H1 (cell line): ENCODE results near the gene AOC1. TPM values are rescaled to one million over a fixed set of nuclear protein-coding genes. Genes with fewer than 3 reads are reported as not detected.
A peak's percentile ranks its signal among the peaks of the same experiment; 100 is the strongest.

Experiments
- CTCF ChIA-PET: fragments of 300-600 bp; sonication (Branson Sonifier 250); formaldehyde crosslinking; loops from one replicate; lab custom pipeline; 2021; ENCODE audit not compliant: partially characterized antibody; lab: Charles Lee
- POLR2A ChIA-PET: fragments of 300-600 bp; sonication (Branson Sonifier 250); formaldehyde crosslinking; loops from one replicate; lab custom pipeline; 2021; ENCODE audit warnings: inconsistent platforms; ENCODE audit not compliant: partially characterized antibody; lab: Charles Lee
- DNase-seq, 2 experiments: peaks; one replicate each; pipeline versions ENCODE4 v3.0.0 to v3.0.0-alpha.2; 2010 to 2022; ENCODE audit warnings: low spot score in 2 of 2, low read depth in 1 of 2, mixed read lengths in 1 of 2
- FAIRE-seq: peaks from 2 replicates; lab custom pipeline; 2011; peaks lifted over from hg19 to GRCh38; lab: Jason Lieb, UNC
- H2AFZ ChIP-seq: 2 replicates; pipeline ENCODE4 v1.8.1; 2012; ENCODE audit warnings: low read length, inconsistent platforms
- H2AK5ac ChIP-seq: 2 replicates; pipeline ENCODE4 v1.6.1; 2013; ENCODE audit warnings: low read depth, low read length
- H2BK120ac ChIP-seq: replicated peaks from 2 replicates; pipeline ENCODE3; 2013; ENCODE audit warnings: low read depth, low read length, inconsistent platforms
- H2BK12ac ChIP-seq: 2 replicates; pipeline ENCODE4 v1.6.1; 2013; ENCODE audit warnings: low read depth, low read length
- H2BK15ac ChIP-seq: 2 replicates; pipeline ENCODE4 v1.6.1; 2013; ENCODE audit warnings: low read length
- H2BK20ac ChIP-seq: 2 replicates; pipeline ENCODE4 v1.6.1; 2013; ENCODE audit warnings: low read length
- H2BK5ac ChIP-seq: 2 replicates; pipeline ENCODE4 v1.6.1; 2013; ENCODE audit warnings: low read depth, low read length
- H3K14ac ChIP-seq: 2 replicates; pipeline ENCODE4 v1.6.1; 2013; ENCODE audit warnings: inconsistent platforms; ENCODE audit not compliant: insufficient read length
- H3K18ac ChIP-seq: 2 replicates; pipeline ENCODE4 v1.6.1; 2013; ENCODE audit warnings: low read length; ENCODE audit errors: extremely low read depth
- H3K23ac ChIP-seq: 2 replicates; pipeline ENCODE4 v1.6.1; 2013; ENCODE audit warnings: inconsistent platforms; ENCODE audit not compliant: insufficient read length
- H3K23me2 ChIP-seq: 2 replicates; pipeline ENCODE4 v1.6.1; 2013; ENCODE audit warnings: low read depth, low read length
- H3K27ac ChIP-seq: 2 replicates; pipeline ENCODE4 v1.6.1; 2011; ENCODE audit warnings: low read depth, low read length, inconsistent platforms
- H3K27me3 ChIP-seq, 4 experiments: replicated peaks in 1 of 4; 1 replicate in 1 of 4; 2 replicates in 3 of 4; pipeline versions ENCODE4 v1.6.1 to v1.8.1; 2011 to 2013; ENCODE audit warnings: low read length in 3 of 4, mild to moderate bottlenecking in 3 of 4, inconsistent platforms in 2 of 4, mixed read lengths in 2 of 4, moderate library complexity in 1 of 4; ENCODE audit not compliant: control insufficient read depth in 3 of 4, insufficient read depth in 3 of 4; ENCODE audit errors: extremely low read depth in 1 of 4
- H3K36me3 ChIP-seq, 4 experiments: 2 replicates each; pipeline versions ENCODE4 v1.6.1 to v1.8.1; 2011 to 2013; ENCODE audit warnings: mild to moderate bottlenecking in 4 of 4, low read length in 3 of 4, moderate library complexity in 2 of 4, control low read depth in 1 of 4, inconsistent platforms in 1 of 4; ENCODE audit not compliant: insufficient read depth in 4 of 4, control insufficient read depth in 2 of 4
- H3K4ac ChIP-seq: replicated peaks from 2 replicates; pipeline ENCODE3; 2013; ENCODE audit warnings: low read length, low read depth, mixed read lengths, inconsistent platforms; ENCODE audit not compliant: insufficient read length
- H3K4me1 ChIP-seq, 4 experiments: replicated peaks in 1 of 4; 1 replicate in 1 of 4; 2 replicates in 3 of 4; pipeline versions ENCODE4 v1.6.1 to v1.8.1; 2011 to 2013; ENCODE audit warnings: low read length in 3 of 4, inconsistent platforms in 2 of 4, mixed read lengths in 1 of 4; ENCODE audit not compliant: insufficient read depth in 4 of 4, control insufficient read depth in 3 of 4
- H3K4me2 ChIP-seq, 2 experiments: 2 replicates each; pipeline versions ENCODE4 v1.6.1 to v1.8.1; 2011 to 2013; ENCODE audit warnings: low read depth in 2 of 2, low read length in 2 of 2, control low read depth in 1 of 2, inconsistent platforms in 1 of 2, mild to moderate bottlenecking in 1 of 2; ENCODE audit not compliant: insufficient read depth in 1 of 2
- H3K4me3 ChIP-seq, 4 experiments: fragments of 200-600, 300-600 bp in 1 of 4; sonication (generic), shearing (Covaris generic), sonication (Bioruptor Twin) in 1 of 4; 2 replicates each; pipeline versions ENCODE4 v1.5.1 to v1.8.1; 2011 to 2016; ENCODE audit warnings: low read length in 4 of 4, low read depth in 3 of 4, control low read depth in 2 of 4, inconsistent platforms in 2 of 4, mild to moderate bottlenecking in 2 of 4, mixed read lengths in 1 of 4, moderate library complexity in 1 of 4; ENCODE audit not compliant: insufficient read depth in 2 of 4; ENCODE audit errors: extremely low read depth in 1 of 4
- H3K56ac ChIP-seq: replicated peaks from 2 replicates; pipeline ENCODE3; 2013; ENCODE audit warnings: low read depth, mild to moderate bottlenecking, mixed read lengths, low read length, inconsistent platforms; ENCODE audit not compliant: insufficient read length
- H3K79me1 ChIP-seq: 2 replicates; pipeline ENCODE4 v1.6.1; 2013; ENCODE audit warnings: low read depth, low read length, control low read depth
- H3K79me2 ChIP-seq, 2 experiments: 2 replicates each; pipeline versions ENCODE4 v1.6.1 to v1.8.1; 2012 to 2013; ENCODE audit warnings: low read length in 2 of 2, mild to moderate bottlenecking in 2 of 2, inconsistent platforms in 1 of 2; ENCODE audit not compliant: insufficient read depth in 2 of 2, control insufficient read depth in 1 of 2
- H3K9ac ChIP-seq, 4 experiments: replicated peaks in 1 of 4; 1 replicate in 1 of 4; 2 replicates in 3 of 4; pipeline versions ENCODE4 v1.6.1 to v1.8.1; 2011 to 2013; ENCODE audit warnings: low read depth in 3 of 4, low read length in 3 of 4, control low read depth in 2 of 4, mild to moderate bottlenecking in 2 of 4, moderate library complexity in 2 of 4, inconsistent platforms in 1 of 4; ENCODE audit errors: extremely low read depth in 1 of 4
- H3K9me3 ChIP-seq, 2 experiments: 2 replicates each; pipeline versions ENCODE4 v1.6.1 to v1.8.1; 2012 to 2013; ENCODE audit warnings: mild to moderate bottlenecking in 2 of 2, moderate library complexity in 2 of 2, control low read depth in 1 of 2, inconsistent platforms in 1 of 2, low read depth in 1 of 2, low read length in 1 of 2, mixed read lengths in 1 of 2; ENCODE audit not compliant: insufficient read depth in 2 of 2
- H4K20me1 ChIP-seq, 2 experiments: replicated peaks in 1 of 2; 2 replicates each; pipeline versions ENCODE3 to v1.8.1; 2011 to 2013; ENCODE audit warnings: inconsistent platforms in 2 of 2, low read length in 2 of 2, mild to moderate bottlenecking in 1 of 2; ENCODE audit not compliant: insufficient read depth in 2 of 2, control insufficient read depth in 1 of 2
- H4K5ac ChIP-seq: 2 replicates; pipeline ENCODE4 v1.6.1; 2013; ENCODE audit warnings: low read length, low read depth, mixed read lengths, inconsistent platforms; ENCODE audit not compliant: insufficient read length
- H4K8ac ChIP-seq: 2 replicates; pipeline ENCODE4 v1.8.0; 2013; ENCODE audit warnings: mild to moderate bottlenecking, moderate library complexity, low read length, inconsistent platforms; ENCODE audit not compliant: insufficient read depth; ENCODE audit errors: extremely low read depth
- H4K91ac ChIP-seq: replicated peaks from 2 replicates; pipeline ENCODE3; 2013; ENCODE audit warnings: low read length, mixed read lengths, inconsistent platforms; ENCODE audit not compliant: insufficient read length
- CHD1 ChIP-seq: IDR thresholded peaks from 2 replicates; pipeline ENCODE4 v1.6.1; 2012; ENCODE audit warnings: low read depth, low read length, improper control_type of control experiment
- PHF8 ChIP-seq: fragments of 200-600 bp; sonication (generic); conservative IDR thresholded peaks from 2 replicates; pipeline ENCODE4 v1.7.1; 2012; ENCODE audit warnings: low read depth, mild to moderate bottlenecking, inconsistent platforms, low read length, moderate library complexity
- RFX5 ChIP-seq: IDR thresholded peaks from 2 replicates; pipeline ENCODE4 v1.6.1; 2011; ENCODE audit warnings: low read depth, low read length, improper control_type of control experiment, borderline replicate concordance
- TBP ChIP-seq: IDR thresholded peaks from 2 replicates; pipeline ENCODE4 v1.6.1; 2011; ENCODE audit warnings: low read depth, low read length, improper control_type of control experiment
- WGBS, 2 experiments: shearing (Covaris generic) in 1 of 2; methylation state at CpG; one replicate each; pipeline versions ENCODE4 v1.1.6 to v1.1.7; 2013 to 2015; ENCODE audit warnings: low lambda C conversion rate in 2 of 2, mixed read lengths in 2 of 2, inconsistent platforms in 1 of 2, low coverage in 1 of 2, missing lambda C conversion rate in 1 of 2; ENCODE audit not compliant: insufficient replicate concordance in 2 of 2, insufficient coverage in 1 of 2, insufficient read length in 1 of 2; ENCODE audit errors: extremely low coverage in 1 of 2, missing lambda C conversion rate in 1 of 2; 5-methylcytosine and 5-hydroxymethylcytosine counted together
- polyA plus RNA-seq, 7 experiments: library from polyadenylated mRNA; depleted of rRNA in 3 of 7; stranded (reverse) in 5 of 7; unstranded in 2 of 7; fragments of >200 nt in 5 of 7; fragments of 200-250 nt in 2 of 7; gene quantifications; 1 replicate in 5 of 7; 2 replicates in 1 of 7; 4 replicates in 1 of 7; pipeline versions ENCODE4 v1.2.1 to v1.2.3, GENCODE V29; 2011 to 2013; ENCODE audit warnings: missing spikeins in 2 of 7, mixed read lengths in 2 of 7
- total RNA-seq: library from RNA; stranded (reverse); fragmentation: NEBNext Ultra II Directional; extraction: Animal tissue kit (Norgen Biotek cat#: 25700); gene quantifications from 2 replicates; pipeline ENCODE4 v1.2.1, GENCODE V29; 2021
- TF ChIP-seq, protein P1 (sequence below): IDR thresholded peaks from 2 replicates; pipeline ENCODE4 v1.6.1; 2011; ENCODE audit warnings: low read depth, mild to moderate bottlenecking, low read length; ENCODE audit not compliant: insufficient read depth

Gene AOC1
- total and polyA plus RNA-seq, 2 of the 8 experiments (the other 6 are each of a cell fraction or from before 2014, with no cell fraction given), result 0.15 to 0.17 TPM

DNA sequence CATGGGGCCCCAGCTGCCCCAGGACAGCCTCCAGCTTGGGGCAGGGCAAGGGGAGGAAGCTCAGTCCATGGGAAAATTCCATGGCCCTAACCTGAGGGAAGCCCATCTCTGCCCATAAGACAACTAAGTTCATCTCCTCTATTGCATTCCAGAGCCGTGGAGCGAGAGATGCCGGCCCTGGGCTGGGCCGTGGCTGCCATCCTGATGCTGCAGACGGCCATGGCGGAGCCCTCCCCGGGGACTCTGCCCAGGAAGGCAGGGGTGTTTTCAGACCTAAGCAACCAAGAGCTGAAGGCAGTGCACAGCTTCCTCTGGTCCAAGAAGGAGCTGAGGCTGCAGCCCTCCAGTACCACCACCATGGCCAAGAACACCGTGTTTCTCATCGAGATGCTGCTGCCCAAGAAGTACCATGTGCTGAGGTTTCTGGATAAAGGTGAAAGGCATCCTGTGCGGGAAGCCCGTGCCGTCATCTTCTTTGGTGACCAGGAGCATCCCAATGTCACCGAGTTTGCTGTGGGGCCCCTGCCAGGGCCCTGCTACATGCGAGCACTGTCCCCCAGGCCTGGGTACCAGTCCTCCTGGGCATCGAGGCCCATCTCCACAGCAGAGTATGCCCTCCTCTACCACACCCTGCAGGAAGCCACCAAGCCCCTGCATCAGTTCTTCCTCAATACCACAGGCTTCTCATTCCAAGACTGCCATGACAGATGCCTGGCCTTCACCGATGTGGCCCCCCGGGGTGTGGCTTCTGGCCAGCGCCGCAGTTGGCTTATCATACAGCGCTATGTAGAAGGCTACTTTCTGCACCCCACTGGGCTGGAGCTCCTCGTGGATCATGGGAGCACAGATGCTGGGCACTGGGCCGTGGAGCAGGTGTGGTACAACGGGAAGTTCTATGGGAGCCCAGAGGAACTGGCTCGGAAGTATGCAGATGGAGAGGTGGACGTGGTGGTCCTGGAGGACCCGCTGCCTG, 4.3 kb downstream of the AOC1 start:
- ChIA-PET CTCF (interaction anchor here (1.0 kb wide), 1 partner anchor 9 kb away, joined by 3 read pairs; no protein-coding TSS in a partner anchor), POLR2A (no interaction called here)
- Histone ChIP-seq H3K4me3 (no peak overlapping the region), H3K79me2 (no peaks in the 10 kb centered on the region), H4K20me1 (no peaks in the 10 kb centered on the region), H2AK5ac (no peak overlapping the region), H3K27me3 (no peaks in the 10 kb centered on the region), H3K9me3 (no peaks in the 10 kb centered on the region), H3K18ac (no peak overlapping the region), H2BK15ac (no peak overlapping the region), H3K14ac (no peak overlapping the region), H2BK120ac (no peak overlapping the region), H3K23ac (no peak overlapping the region), H4K5ac (no peak overlapping the region), H3K27ac (no peak overlapping the region), H3K36me3 (no peaks in the 10 kb centered on the region), H2AFZ (no peak overlapping the region), H3K9ac (no peak overlapping the region), H2BK5ac (no peak overlapping the region), H3K4ac (no peak overlapping the region), H3K23me2 (no peaks in the 10 kb centered on the region), H4K8ac (no peak overlapping the region; the same call in 1 of the 2 replicates), H4K91ac (no peak overlapping the region), H2BK12ac (no peak overlapping the region), H3K4me2 (no peak overlapping the region), H3K79me1 (no peaks in the 10 kb centered on the region), H2BK20ac (no peak overlapping the region), H3K4me1 (peaks cover 0 to 12% (median 3%) of the 10 kb centered on the region in 4 experiments; a peak in 1 of 7 replicates), H3K56ac (no peak overlapping the region)
- DNase-seq (peak in 1 of 2 experiments; percentile 38), FAIRE-seq (no peak)
- no peak for TF ChIP-seq RFX5
- TF ChIP-seq PHF8, result no peak
- TF ChIP-seq TBP, result no peak
- TF ChIP-seq CHD1, result no peak
- TF ChIP-seq, protein P1, sequence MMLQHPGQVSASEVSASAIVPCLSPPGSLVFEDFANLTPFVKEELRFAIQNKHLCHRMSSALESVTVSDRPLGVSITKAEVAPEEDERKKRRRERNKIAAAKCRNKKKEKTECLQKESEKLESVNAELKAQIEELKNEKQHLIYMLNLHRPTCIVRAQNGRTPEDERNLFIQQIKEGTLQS, result no peak
- 89% methylated on average over 22 of the region's 26 CpGs; no CpG with 5 or more reads in 1 of the 2 experiments for WGBS, 2 experiments
